Fibroblast of villous mesenchyme (primary cell): ENCODE results near the gene OR2F1. TPM values are rescaled to one million over a fixed set of nuclear protein-coding genes. Genes with fewer than 3 reads are reported as not detected.

Experiments
- DNase-seq: peaks from one replicate; pipeline ENCODE4 v3.0.0-alpha.2; 2010; ENCODE audit warnings: low read depth
- H3K4me3 ChIP-seq: 2 replicates; pipeline ENCODE4 v1.5.1; 2011; ENCODE audit warnings: low read depth, mild to moderate bottlenecking, low read length
- total RNA-seq: library from RNA; depleted of rRNA; stranded (reverse); fragments of >200 nt; gene quantifications from 2 replicates; pipeline ENCODE4 v1.2.3, GENCODE V29; 2012
- TF ChIP-seq, protein P1 (sequence below): IDR thresholded peaks from 2 replicates; pipeline ENCODE4 v1.5.1; 2012; ENCODE audit warnings: low read depth, mild to moderate bottlenecking, low read length; ENCODE audit not compliant: insufficient read depth

OR2F1 gene
- total RNA-seq, 1 donor: not detected

DNA sequence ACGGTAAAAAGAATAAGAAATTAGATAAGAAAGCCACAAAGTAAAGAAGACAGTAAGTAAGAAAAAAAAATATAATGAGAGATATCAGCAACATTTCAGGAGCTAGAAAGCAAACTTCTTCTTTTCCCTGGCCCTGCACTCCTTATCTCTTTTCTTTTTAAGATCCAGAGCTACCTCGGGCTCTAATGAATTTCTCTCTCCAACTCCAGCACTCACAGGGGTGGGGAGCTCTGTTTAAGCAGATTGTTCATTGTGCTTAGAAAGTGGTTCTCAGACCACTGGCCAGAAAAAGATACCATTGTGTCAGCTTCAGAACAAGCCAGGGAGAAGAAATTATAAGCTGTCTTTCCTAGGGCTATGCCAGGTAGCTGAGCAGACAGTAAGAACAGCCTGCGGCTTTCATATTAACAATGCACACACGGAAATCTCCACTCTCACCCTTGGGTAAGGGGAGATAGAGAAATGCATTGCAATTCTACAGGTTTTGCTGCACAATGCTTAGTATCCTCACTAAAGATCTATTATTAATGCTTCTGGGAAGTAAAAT is 19.3 kb downstream of the OR2F1 start:
- no peak for DNase-seq
- H3K4me3 ChIP-seq: no peak overlapping the region
- TF ChIP-seq, protein P1, sequence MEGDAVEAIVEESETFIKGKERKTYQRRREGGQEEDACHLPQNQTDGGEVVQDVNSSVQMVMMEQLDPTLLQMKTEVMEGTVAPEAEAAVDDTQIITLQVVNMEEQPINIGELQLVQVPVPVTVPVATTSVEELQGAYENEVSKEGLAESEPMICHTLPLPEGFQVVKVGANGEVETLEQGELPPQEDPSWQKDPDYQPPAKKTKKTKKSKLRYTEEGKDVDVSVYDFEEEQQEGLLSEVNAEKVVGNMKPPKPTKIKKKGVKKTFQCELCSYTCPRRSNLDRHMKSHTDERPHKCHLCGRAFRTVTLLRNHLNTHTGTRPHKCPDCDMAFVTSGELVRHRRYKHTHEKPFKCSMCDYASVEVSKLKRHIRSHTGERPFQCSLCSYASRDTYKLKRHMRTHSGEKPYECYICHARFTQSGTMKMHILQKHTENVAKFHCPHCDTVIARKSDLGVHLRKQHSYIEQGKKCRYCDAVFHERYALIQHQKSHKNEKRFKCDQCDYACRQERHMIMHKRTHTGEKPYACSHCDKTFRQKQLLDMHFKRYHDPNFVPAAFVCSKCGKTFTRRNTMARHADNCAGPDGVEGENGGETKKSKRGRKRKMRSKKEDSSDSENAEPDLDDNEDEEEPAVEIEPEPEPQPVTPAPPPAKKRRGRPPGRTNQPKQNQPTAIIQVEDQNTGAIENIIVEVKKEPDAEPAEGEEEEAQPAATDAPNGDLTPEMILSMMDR: no peak

- DNase-seq: peak; percentile 83
- no peak overlapping the region for H3K4me3 ChIP-seq
- TF ChIP-seq, protein P1: no peak
Measured at GRCh38 chr7:143974459-143974858, 19.8 kb downstream of the OR2F1 start.

DNA sequence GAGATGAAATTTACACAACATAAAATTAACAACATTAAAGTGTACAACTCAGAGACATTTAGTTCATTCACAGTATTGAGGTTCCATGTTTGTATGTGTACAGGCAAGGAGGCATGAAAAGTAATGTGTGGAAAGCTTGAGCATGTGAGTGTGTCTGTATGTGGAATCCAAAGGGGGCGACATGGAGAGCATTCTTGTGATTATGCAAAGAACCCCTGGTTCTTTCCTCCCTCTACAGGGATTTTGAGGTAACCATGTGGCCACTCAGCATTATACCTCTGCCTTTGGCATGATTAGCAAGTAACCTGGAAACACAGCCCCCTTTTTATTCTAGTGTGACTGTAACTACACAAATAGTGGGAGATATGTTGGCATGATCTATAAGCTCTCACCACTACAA is 21.0 kb downstream of the OR2F1 start:
- no peak overlapping the region for H3K4me3 ChIP-seq
- TF ChIP-seq, protein P1: peak; percentile 19
- no peak for DNase-seq

DNA sequence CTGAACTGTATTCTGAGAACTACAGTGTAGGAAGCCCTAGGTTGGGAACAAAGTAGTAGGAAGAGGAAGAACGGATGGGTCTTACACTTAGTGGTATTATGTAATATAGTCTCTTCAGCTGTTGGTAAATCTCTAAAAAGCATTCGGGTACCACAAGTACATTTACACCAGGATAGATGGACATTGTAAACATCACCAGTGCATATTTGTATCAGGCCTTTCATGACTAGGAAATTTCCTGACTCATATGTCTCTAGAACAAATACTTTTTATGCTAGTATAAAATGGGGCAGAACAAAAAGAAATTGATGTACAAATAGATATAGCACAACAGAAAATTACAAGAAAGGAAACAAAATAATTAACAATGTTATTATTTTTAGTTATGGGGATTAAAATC is 23.9 kb downstream of the OR2F1 start:
- no peak for DNase-seq
- H3K4me3 ChIP-seq: no peak overlapping the region
- TF ChIP-seq, protein P1: no peak

- TF ChIP-seq, protein P1: no peak
- peak; percentile 56 for DNase-seq
- H3K4me3 ChIP-seq: no peak overlapping the region
Measured at GRCh38 chr7:143979359-143979758, 24.7 kb downstream of the OR2F1 start.

GRCh38 chr7:143979998-143980397 is 25.4 kb downstream of the OR2F1 start:
- TF ChIP-seq, protein P1: no peak

More at GRCh38 chr7:143979998-143980397, 25.4 kb downstream of the OR2F1 start:
- peak; percentile 12 for DNase-seq
- H3K4me3 ChIP-seq: no peak overlapping the region
